HL-60 (cell line): ENCODE measurements around the gene ST6GAL1.
"Not testable (repeated sequence)": the region's sequence is repeated elsewhere in the genome, so short reads cannot be mapped to it uniquely, and the experiment has no call there.

Experiments used
- CTCF ChIP-seq: IDR thresholded peaks from one replicate; pipeline ENCODE4 v1.5.1; 2011; ENCODE audit warnings: low read length, control low read depth, inconsistent platforms; ENCODE audit not compliant: insufficient read depth
- POLR2AphosphoS5 ChIP-seq: IDR thresholded peaks from 2 replicates; pipeline ENCODE4 v1.6.1; 2012; ENCODE audit warnings: low read depth

- not testable (repeated sequence) for TF ChIP-seq CTCF, POLR2AphosphoS5
Observed at GRCh38 chr3:186967236-186967635, 36.9 kb downstream of the ST6GAL1 start.
